ENCODE results near the gene FRMD8. TPM values are rescaled to one million over a fixed set of nuclear protein-coding genes. Genes with fewer than 3 reads are reported as not detected.
A peak's percentile ranks its signal among the peaks of the same experiment; 100 is the strongest.

The FRMD8 gene
- total RNA-seq, 1 donor: 42.7 TPM

DNA sequence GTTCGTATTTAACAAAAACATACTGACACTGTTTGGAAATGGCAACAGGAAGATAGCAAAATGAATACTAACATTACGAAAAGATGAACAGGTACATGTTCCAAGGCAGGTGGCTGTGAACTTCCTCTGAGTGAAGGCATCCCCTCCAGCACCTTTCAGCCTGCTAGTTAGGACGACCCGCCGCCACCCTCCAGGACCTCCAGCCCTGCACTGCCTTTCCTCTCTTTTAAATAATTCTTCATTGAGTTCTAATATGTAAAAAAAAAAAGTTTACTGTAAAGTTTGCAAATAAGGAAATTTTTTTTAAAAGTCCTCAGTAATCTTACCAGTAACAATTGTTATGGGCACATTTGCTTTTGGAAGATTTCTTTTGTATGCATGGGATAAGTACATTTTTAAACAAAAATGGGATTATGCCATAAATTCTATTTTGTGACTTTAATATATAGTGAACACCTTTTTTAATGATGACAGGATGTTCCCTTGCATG lies 42.2 kb downstream of the FRMD8 start:
- DNase-seq (ENCODE audit: low read depth): peak; percentile 82
- peak overlapping the region; percentile 81 for H3K4me3 ChIP-seq (ENCODE audit: low read depth, low read length)
- no peak for TF ChIP-seq CTCF (IDR thresholded peaks at IDR 0.05; ENCODE audit: insufficient read depth, low read length)

DNA sequence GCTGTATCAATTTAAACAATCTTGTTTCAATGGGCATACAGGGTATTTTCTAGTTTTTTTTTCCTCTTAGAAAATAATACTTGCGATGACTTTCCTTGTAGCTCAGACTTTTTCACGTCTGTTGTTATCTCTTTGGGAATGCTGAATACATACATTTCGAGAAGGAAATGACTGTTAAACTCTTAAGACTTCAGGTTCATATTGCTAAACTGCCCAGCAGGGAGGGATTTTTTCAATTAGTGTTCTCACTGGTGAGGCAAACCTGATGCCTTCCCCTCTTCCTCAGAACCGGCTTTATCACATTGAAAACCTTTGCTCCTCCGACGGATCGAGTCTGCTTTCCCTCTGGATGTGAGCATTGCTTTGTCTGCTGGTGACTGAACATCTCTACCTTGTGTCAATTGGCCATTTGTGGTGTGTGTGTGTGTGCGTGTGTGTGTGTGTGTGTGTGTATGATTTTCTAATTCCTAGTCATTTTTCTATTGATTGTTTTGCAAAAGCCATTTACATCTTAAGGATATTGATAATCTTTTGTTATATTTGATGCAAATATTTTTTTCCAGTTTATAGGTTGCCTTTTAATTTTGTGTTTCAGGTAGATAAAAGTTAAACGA lies 42.7 kb downstream of the FRMD8 start:
- peak overlapping the region; percentile 81 for H3K4me3 ChIP-seq (ENCODE audit: low read depth, low read length)
- DNase-seq (ENCODE audit: low read depth): peak; percentile 87
- TF ChIP-seq CTCF (IDR thresholded peaks at IDR 0.05; ENCODE audit: insufficient read depth, low read length): no peak

- DNase-seq (ENCODE audit: low read depth): peak; percentile 94
- TF ChIP-seq CTCF (IDR thresholded peaks at IDR 0.05; ENCODE audit: insufficient read depth, low read length): no peak
- H3K4me3 ChIP-seq (ENCODE audit: low read depth, low read length): peak overlapping the region; percentile 81
Observed at GRCh38 chr11:65429724-65430405, 43.4 kb downstream of the FRMD8 start.

DNA sequence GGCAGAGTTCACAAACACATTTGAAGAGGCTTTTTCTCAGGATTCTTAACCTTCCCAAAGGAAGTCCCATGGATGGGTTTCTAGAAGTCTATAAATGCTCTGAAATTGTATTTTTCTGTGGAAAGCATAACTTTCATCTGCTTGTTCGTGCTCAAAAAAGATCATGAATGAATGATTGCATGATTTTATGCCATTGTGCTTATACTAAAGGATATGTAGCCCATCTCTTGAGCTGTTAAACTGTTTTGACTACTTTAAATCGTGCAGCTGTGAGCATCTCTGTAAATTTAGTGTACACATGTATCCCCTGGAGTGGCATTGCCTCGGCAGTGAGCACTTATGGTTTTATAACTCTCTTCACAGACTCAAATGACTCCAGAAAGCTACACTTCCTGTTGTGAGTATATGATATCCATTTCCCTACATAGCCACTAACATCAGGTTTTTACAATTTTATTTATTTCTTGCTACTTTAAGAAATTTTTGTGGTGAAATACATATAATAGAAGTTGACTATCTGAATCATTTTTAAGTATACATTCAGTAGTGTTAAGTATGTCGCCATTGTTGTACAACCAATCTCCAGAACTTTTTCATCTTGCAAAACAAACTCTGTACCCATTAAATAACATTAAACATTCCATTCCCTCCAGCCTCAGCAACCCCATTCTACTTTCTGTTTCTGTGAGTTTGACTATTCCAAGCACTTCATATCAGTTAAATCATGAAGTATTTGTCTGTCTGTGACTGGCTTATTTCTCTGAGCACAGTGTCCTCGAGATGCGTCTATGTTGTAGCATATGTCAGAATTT lies 44.2 kb downstream of the FRMD8 start:
- peak; percentile 84 for DNase-seq (ENCODE audit: low read depth)
- peak overlapping the region; percentile 81 for H3K4me3 ChIP-seq (ENCODE audit: low read depth, low read length)
- TF ChIP-seq CTCF (IDR thresholded peaks at IDR 0.05; ENCODE audit: insufficient read depth, low read length): no peak

DNA sequence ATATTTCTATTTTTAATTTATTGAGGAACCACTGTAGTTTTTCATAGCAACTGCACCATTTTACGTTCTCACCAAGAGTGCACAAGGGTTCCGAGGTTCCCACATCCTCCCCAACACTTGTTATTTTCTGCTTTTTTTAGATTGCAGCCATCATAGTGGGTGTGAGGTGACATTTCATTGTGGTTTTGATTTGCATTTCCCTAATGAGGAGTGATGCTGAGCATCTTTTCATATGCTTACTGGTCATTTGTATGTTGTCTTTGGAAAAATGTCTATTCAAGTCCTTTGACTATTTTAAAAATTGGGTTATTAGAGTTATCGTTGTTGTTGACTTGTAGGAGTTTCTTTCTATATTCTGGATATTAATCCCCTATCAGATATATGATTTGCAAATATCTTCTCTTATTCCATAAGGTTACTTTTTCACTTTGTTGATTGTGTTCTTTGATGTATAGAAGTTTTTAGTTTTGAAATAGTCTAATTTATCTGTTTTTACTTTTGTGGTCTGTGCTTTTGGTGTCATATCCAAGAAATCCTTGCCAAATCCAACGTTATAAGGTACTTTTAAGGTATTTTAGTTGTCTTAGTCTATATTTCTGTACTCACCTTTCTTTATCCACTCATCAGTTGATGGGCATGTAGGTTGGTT lies 45.1 kb downstream of the FRMD8 start:
- peak overlapping the region; percentile 81 for H3K4me3 ChIP-seq (ENCODE audit: low read depth, low read length)
- TF ChIP-seq CTCF (IDR thresholded peaks at IDR 0.05; ENCODE audit: insufficient read depth, low read length): no peak
- DNase-seq (ENCODE audit: low read depth): peak; percentile 76

- peak; percentile 61 for DNase-seq (ENCODE audit: low read depth)
- peak overlapping the region; percentile 81 for H3K4me3 ChIP-seq (ENCODE audit: low read depth, low read length)
- TF ChIP-seq CTCF (IDR thresholded peaks at IDR 0.05; ENCODE audit: insufficient read depth, low read length): no peak
Observed at GRCh38 chr11:65432100-65432650, 45.7 kb downstream of the FRMD8 start.
